Activated naive CD4-positive, alpha-beta T cell treated with anti-CD3 and anti-CD28 coated beads, Interleukin-2, amount 50 U/mL, for 72 hours (primary cell): ENCODE measurements around the gene FRMD6. TPM values are rescaled to one million over a fixed set of nuclear protein-coding genes. Genes with fewer than 3 reads are reported as not detected.

Experiments used
- ATAC-seq, 2 donors: fragments of 150-1000 bp; cut with Tn5 transposase; 2 replicates each; pipeline ENCODE4 v1.10.0; 2021; ENCODE audit warnings: mild to moderate bottlenecking in 2 of 2, moderate library complexity in 2 of 2
- DNase-seq, 2 donors: peaks; one replicate each; pipeline ENCODE4 v3.0.0; 2021 to 2022; ENCODE audit warnings: low spot score in 2 of 2
- H3K27ac Mint-ChIP-seq, 2 donors: one replicate each; pipeline ENCODE4 v1.8.0; 2022; ENCODE audit warnings: mild to moderate bottlenecking in 2 of 2, mixed read lengths in 2 of 2
- H3K36me3 Mint-ChIP-seq, 2 donors: one replicate each; pipeline ENCODE4 v1.8.0; 2022; ENCODE audit warnings: mixed read lengths in 2 of 2
- H3K9me3 Mint-ChIP-seq, 2 donors: one replicate each; pipeline ENCODE4 v1.8.0; 2022; ENCODE audit warnings: mixed read lengths in 2 of 2
- total RNA-seq, 2 donors: library from RNA; stranded (reverse); gene quantifications; one replicate each; pipeline ENCODE4 v1.2.3, GENCODE V29; 2022

Gene FRMD6
- total RNA-seq, 2 donors from 2014 or later, result 6.3 to 6.5 TPM

- ATAC-seq (peak; percentile 27 to 48), DNase-seq (no peak)
- H3K9me3 Mint-ChIP-seq, result no peaks in the 10 kb centered on the region
- no peaks in the 10 kb centered on the region for H3K36me3 Mint-ChIP-seq
- peak overlapping the region; percentile 11 to 70 for H3K27ac Mint-ChIP-seq
These were observed 26.0 kb downstream of the FRMD6 start for GRCh38 chr14:51677738-51678137.

- ATAC-seq (no peak), DNase-seq (no peak)
- H3K27ac Mint-ChIP-seq, result no peak overlapping the region
- no peaks in the 10 kb centered on the region for H3K36me3 Mint-ChIP-seq
- no peaks in the 10 kb centered on the region for H3K9me3 Mint-ChIP-seq
These were observed 28.3 kb downstream of the FRMD6 start for GRCh38 chr14:51680031-51680430.

- H3K9me3 Mint-ChIP-seq, result no peaks in the 10 kb centered on the region
- H3K36me3 Mint-ChIP-seq, result no peaks in the 10 kb centered on the region
- DNase-seq, result no peak
- no peak overlapping the region for H3K27ac Mint-ChIP-seq
- no peak for ATAC-seq
These were observed 29.7 kb downstream of the FRMD6 start for GRCh38 chr14:51681411-51681810.

- ATAC-seq (no peak), DNase-seq (no peak)
- Mint-ChIP-seq H3K36me3 (no peaks in the 10 kb centered on the region), H3K9me3 (no peaks in the 10 kb centered on the region), H3K27ac (no peak overlapping the region)
These were observed 30.7 kb downstream of the FRMD6 start for GRCh38 chr14:51682411-51682810.

- DNase-seq (no peak), ATAC-seq (no peak)
- H3K36me3 Mint-ChIP-seq, result no peaks in the 10 kb centered on the region
- H3K9me3 Mint-ChIP-seq, result no peaks in the 10 kb centered on the region
- H3K27ac Mint-ChIP-seq, result no peak overlapping the region
These were observed 33.0 kb downstream of the FRMD6 start for GRCh38 chr14:51684760-51685159.

- no peak overlapping the region for H3K27ac Mint-ChIP-seq
- H3K36me3 Mint-ChIP-seq, result no peaks in the 10 kb centered on the region
- DNase-seq, result no peak
- no peak for ATAC-seq
- no peaks in the 10 kb centered on the region for H3K9me3 Mint-ChIP-seq
These were observed 39.5 kb downstream of the FRMD6 start for GRCh38 chr14:51691176-51691575.

DNA sequence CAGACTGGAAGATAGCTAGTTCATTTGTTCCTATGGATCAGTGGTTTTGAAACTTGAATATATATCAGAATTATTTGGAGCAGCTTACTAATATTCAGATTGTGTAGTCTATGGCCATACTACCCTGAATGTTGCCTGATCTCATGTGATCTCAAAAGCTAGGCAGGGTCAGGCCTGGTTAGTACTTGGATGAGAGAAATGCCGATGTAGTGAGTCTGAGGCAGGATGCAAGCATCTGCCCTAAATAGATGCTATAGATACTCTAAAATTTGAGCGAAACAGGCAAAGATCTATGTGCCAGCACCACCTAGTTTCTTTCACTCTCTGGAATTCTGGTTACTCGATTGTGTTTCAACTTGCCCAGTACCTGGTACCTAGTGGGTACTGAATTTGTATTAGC is 40.9 kb downstream of the FRMD6 start:
- no peak for DNase-seq
- no peak overlapping the region for H3K27ac Mint-ChIP-seq
- no peaks in the 10 kb centered on the region for H3K9me3 Mint-ChIP-seq
- no peak for ATAC-seq
- H3K36me3 Mint-ChIP-seq, result no peaks in the 10 kb centered on the region

GRCh38 chr14:51697848-51698247 is 46.1 kb downstream of the FRMD6 start:
- DNase-seq, result no peak
- Mint-ChIP-seq H3K9me3 (no peaks in the 10 kb centered on the region), H3K36me3 (no peaks in the 10 kb centered on the region), H3K27ac (no peak overlapping the region)
- ATAC-seq, result no peak

DNA sequence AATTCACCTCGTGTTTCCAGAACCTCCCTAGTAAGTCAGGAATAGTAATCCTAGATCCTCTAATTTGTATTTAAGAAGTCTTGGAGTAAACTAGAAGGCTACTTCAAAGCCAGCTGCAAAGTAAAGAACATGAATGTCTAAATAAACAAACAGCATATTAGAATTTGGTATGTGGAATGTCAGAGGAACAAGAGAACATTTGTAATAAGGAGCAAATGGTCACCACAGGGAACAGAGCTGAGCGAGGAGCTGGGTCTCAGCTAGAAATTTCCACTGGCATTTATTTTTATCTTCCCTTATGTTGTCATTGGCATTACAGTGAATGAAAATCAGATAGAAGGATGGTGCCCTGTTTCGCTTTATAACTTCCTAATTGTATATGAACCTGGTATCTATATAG is 50.2 kb downstream of the FRMD6 start:
- DNase-seq, result no peak
- H3K9me3 Mint-ChIP-seq, result no peaks in the 10 kb centered on the region
- H3K36me3 Mint-ChIP-seq, result no peaks in the 10 kb centered on the region
- no peak for ATAC-seq
- no peak overlapping the region for H3K27ac Mint-ChIP-seq

GRCh38 chr14:51703787-51704186 is 52.1 kb downstream of the FRMD6 start:
- H3K27ac Mint-ChIP-seq, result no peak overlapping the region
- DNase-seq (no peak), ATAC-seq (no peak)
- no peaks in the 10 kb centered on the region for H3K36me3 Mint-ChIP-seq
- H3K9me3 Mint-ChIP-seq, result no peaks in the 10 kb centered on the region

GRCh38 chr14:51704545-51704944 is 52.8 kb downstream of the FRMD6 start:
- Mint-ChIP-seq H3K36me3 (no peaks in the 10 kb centered on the region), H3K9me3 (no peaks in the 10 kb centered on the region), H3K27ac (no peak overlapping the region)
- DNase-seq (no peak), ATAC-seq (no peak)

DNA sequence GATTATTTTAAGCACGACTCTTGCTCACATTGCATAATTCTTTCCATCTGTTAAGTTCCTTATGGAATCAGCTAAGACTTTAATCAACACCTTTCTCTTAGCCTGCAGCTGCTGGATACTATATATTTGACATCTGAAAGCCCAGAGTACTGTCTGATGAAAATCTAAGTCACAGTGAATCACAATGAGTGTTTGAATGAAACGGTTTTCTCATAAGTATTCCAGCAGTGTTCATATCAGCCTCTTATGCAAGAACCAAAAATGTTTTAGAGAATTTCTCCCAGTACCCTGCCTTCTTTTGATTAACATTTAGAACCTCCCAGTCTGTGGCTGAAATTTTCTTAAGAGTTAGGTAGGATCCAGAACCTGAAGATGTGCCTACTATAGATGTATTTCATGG is 55.6 kb downstream of the FRMD6 start:
- DNase-seq (no peak), ATAC-seq (no peak)
- Mint-ChIP-seq H3K9me3 (no peaks in the 10 kb centered on the region), H3K36me3 (no peaks in the 10 kb centered on the region), H3K27ac (no peak overlapping the region)

- no peaks in the 10 kb centered on the region for H3K36me3 Mint-ChIP-seq
- no peaks in the 10 kb centered on the region for H3K9me3 Mint-ChIP-seq
- no peak for DNase-seq
- ATAC-seq, result no peak
- no peak overlapping the region for H3K27ac Mint-ChIP-seq
These were observed 59.8 kb downstream of the FRMD6 start for GRCh38 chr14:51711505-51711904.

DNA sequence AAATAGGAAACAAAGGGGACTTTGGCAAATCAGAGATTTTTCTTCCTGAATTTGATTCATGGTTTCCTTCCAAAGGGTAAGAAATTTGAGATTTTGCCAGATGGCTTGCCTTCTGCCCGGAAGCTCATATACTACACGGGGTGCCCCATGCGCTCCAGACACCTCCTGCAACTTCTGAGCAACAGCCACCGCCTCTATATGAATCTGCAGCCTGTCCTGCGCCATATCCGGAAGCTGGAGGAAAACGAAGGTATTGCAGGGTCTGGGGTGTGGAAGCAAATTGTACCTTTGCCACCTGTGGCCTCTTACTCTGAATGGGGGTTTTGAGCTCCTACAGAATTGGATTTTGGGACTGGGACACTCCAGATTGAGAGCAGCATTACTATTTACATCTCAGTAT is 63.5 kb downstream of the FRMD6 start:
- no peaks in the 10 kb centered on the region for H3K36me3 Mint-ChIP-seq
- no peak overlapping the region for H3K27ac Mint-ChIP-seq
- H3K9me3 Mint-ChIP-seq, result no peaks in the 10 kb centered on the region
- ATAC-seq, result no peak
- DNase-seq, result no peak

- DNase-seq (no peak), ATAC-seq (no peak)
- no peaks in the 10 kb centered on the region for H3K9me3 Mint-ChIP-seq
- H3K27ac Mint-ChIP-seq, result no peak overlapping the region
- H3K36me3 Mint-ChIP-seq, result no peaks in the 10 kb centered on the region
These were observed 64.0 kb downstream of the FRMD6 start for GRCh38 chr14:51715742-51716141.

DNA sequence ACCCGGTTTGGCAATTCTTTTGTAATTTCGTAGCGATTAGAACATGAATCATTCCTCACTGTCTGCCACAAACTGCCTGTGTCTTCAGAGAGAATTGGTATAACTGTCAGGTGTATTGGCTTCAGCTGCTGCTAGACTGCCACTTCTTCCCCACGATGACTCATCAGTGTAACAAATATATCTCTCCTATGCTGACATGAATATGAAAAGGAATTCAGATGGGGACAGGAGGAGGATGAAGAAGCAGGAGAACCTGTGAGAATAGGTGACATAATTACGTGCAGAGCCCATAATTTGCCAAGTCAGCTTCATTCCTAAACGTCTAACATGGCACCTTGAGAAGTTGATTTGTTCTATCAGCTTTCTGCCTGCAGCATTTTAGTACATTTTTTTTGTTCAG is 64.9 kb downstream of the FRMD6 start:
- no peaks in the 10 kb centered on the region for H3K9me3 Mint-ChIP-seq
- no peak overlapping the region for H3K27ac Mint-ChIP-seq
- ATAC-seq (no peak), DNase-seq (no peak)
- H3K36me3 Mint-ChIP-seq, result no peaks in the 10 kb centered on the region

- Mint-ChIP-seq H3K27ac (no peak overlapping the region), H3K9me3 (no peaks in the 10 kb centered on the region), H3K36me3 (no peaks in the 10 kb centered on the region)
- ATAC-seq, result no peak
- DNase-seq, result no peak
These were observed 66.1 kb downstream of the FRMD6 start for GRCh38 chr14:51717766-51718165.

DNA sequence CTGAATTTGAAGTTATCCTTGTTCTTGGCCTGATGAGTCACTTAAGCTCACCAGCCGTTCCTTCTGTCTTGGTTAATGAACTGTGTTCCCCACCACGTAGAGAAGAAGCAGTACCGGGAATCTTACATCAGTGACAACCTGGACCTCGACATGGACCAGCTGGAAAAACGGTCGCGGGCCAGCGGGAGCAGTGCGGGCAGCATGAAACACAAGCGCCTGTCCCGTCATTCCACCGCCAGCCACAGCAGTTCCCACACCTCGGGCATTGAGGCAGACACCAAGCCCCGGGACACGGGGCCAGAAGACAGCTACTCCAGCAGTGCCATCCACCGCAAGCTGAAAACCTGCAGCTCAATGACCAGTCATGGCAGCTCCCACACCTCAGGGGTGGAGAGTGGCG is 68.2 kb downstream of the FRMD6 start:
- no peak for ATAC-seq
- Mint-ChIP-seq H3K27ac (peak overlapping the region in 1 of 2 donors; percentile 46), H3K9me3 (no peaks in the 10 kb centered on the region), H3K36me3 (no peaks in the 10 kb centered on the region)
- no peak for DNase-seq

- DNase-seq (no peak), ATAC-seq (no peak)
- Mint-ChIP-seq H3K36me3 (no peaks in the 10 kb centered on the region), H3K9me3 (no peaks in the 10 kb centered on the region), H3K27ac (no peak overlapping the region)
These were observed 72.3 kb downstream of the FRMD6 start for GRCh38 chr14:51723990-51724389.
